Neural cell (in vitro differentiated cells): ENCODE measurements around the gene TIGD1.

Experiments
- CTCF ChIP-seq: fragments of 450-650 bp; IDR thresholded peaks from 2 replicates; pipeline ENCODE4 v1.5.1; 2014; ENCODE audit warnings: antibody characterized with exemption, mild to moderate bottlenecking, moderate library complexity; ENCODE audit not compliant: poor library complexity, severe bottlenecking
- EZH2 ChIP-seq: fragments of 200-600, 300-800 bp; shearing (Covaris generic), sonication (generic); IDR thresholded peaks from 2 replicates; pipeline ENCODE4 v1.6.1; 2014; ENCODE audit warnings: antibody characterized with exemption, low read length, borderline replicate concordance, mild to moderate bottlenecking; ENCODE audit not compliant: insufficient read depth, poor library complexity, severe bottlenecking
- POLR2AphosphoS5 ChIP-seq: IDR thresholded peaks from 2 replicates; pipeline ENCODE4 v1.6.1; 2012

- TF ChIP-seq CTCF (no peak), POLR2AphosphoS5 (no peak), EZH2 (no peak)
These were observed 28.3 kb upstream of the TIGD1 start for GRCh38 chr2:232578626-232579025.
